Measurements from ENCODE around the gene GLOD4.

GRCh38 chr17:814371-814770 lies 32.3 kb upstream of the GLOD4 start:
- TF ChIP-seq, protein P1, sequence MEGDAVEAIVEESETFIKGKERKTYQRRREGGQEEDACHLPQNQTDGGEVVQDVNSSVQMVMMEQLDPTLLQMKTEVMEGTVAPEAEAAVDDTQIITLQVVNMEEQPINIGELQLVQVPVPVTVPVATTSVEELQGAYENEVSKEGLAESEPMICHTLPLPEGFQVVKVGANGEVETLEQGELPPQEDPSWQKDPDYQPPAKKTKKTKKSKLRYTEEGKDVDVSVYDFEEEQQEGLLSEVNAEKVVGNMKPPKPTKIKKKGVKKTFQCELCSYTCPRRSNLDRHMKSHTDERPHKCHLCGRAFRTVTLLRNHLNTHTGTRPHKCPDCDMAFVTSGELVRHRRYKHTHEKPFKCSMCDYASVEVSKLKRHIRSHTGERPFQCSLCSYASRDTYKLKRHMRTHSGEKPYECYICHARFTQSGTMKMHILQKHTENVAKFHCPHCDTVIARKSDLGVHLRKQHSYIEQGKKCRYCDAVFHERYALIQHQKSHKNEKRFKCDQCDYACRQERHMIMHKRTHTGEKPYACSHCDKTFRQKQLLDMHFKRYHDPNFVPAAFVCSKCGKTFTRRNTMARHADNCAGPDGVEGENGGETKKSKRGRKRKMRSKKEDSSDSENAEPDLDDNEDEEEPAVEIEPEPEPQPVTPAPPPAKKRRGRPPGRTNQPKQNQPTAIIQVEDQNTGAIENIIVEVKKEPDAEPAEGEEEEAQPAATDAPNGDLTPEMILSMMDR (IDR thresholded peaks at IDR 0.05), result no peak
- no peak for TF ChIP-seq POLR2A (IDR thresholded peaks at IDR 0.05)
